HG03039 (cell line): ENCODE measurements around the gene KIAA0825.

Experiments
- ATAC-seq: cut with Tn5 transposase; IDR thresholded peaks from one replicate; pipeline ENCODE4 v1.9.1; 2021; ENCODE audit warnings: mild to moderate bottlenecking, moderate library complexity; ENCODE audit not compliant: unreplicated experiment

Gene KIAA0825

GRCh38 chr5:94260096-94260495 lies 358.3 kb downstream of the KIAA0825 start:
- no peak for ATAC-seq

- no peak for ATAC-seq
These were observed 364.2 kb downstream of the KIAA0825 start for GRCh38 chr5:94254214-94254613.

GRCh38 chr5:94250985-94251384 lies 367.4 kb downstream of the KIAA0825 start:
- no peak for ATAC-seq

GRCh38 chr5:94249430-94249829 lies 369.0 kb downstream of the KIAA0825 start:
- ATAC-seq: no peak

GRCh38 chr5:94248175-94248875 lies 370.1 kb downstream of the KIAA0825 start:
- ATAC-seq: no peak

- ATAC-seq: no peak
These were observed 372.8 kb downstream of the KIAA0825 start for GRCh38 chr5:94245608-94246007.

GRCh38 chr5:94244921-94245320 lies 373.5 kb downstream of the KIAA0825 start:
- no peak for ATAC-seq

GRCh38 chr5:94243612-94244011 lies 374.8 kb downstream of the KIAA0825 start:
- ATAC-seq: no peak

- no peak for ATAC-seq
These were observed 377.3 kb downstream of the KIAA0825 start for GRCh38 chr5:94240993-94241651.

GRCh38 chr5:94240596-94240992 lies 377.8 kb downstream of the KIAA0825 start:
- no peak for ATAC-seq

GRCh38 chr5:94240134-94240533 lies 378.3 kb downstream of the KIAA0825 start:
- no peak for ATAC-seq

GRCh38 chr5:94239266-94239665 lies 379.1 kb downstream of the KIAA0825 start:
- no peak for ATAC-seq

GRCh38 chr5:94234987-94235386 lies 383.4 kb downstream of the KIAA0825 start:
- ATAC-seq: no peak

- ATAC-seq: no peak
These were observed 389.6 kb downstream of the KIAA0825 start for GRCh38 chr5:94228791-94229190.

GRCh38 chr5:94223235-94223634 lies 395.2 kb downstream of the KIAA0825 start:
- no peak for ATAC-seq

- ATAC-seq: no peak
These were observed 400.0 kb downstream of the KIAA0825 start for GRCh38 chr5:94218374-94218773.

- no peak for ATAC-seq
These were observed 400.7 kb downstream of the KIAA0825 start for GRCh38 chr5:94217745-94218144.

GRCh38 chr5:94217216-94217615 lies 401.2 kb downstream of the KIAA0825 start:
- no peak for ATAC-seq

- no peak for ATAC-seq
These were observed 405.9 kb downstream of the KIAA0825 start for GRCh38 chr5:94212476-94212875.

- no peak for ATAC-seq
These were observed 408.5 kb downstream of the KIAA0825 start for GRCh38 chr5:94209774-94210355.

GRCh38 chr5:94209272-94209671 lies 409.1 kb downstream of the KIAA0825 start:
- no peak for ATAC-seq

- no peak for ATAC-seq
These were observed 418.8 kb downstream of the KIAA0825 start for GRCh38 chr5:94199566-94199965.
